Measurements from ENCODE around the gene HSDL1. TPM values are rescaled to one million over a fixed set of nuclear protein-coding genes. Genes with fewer than 3 reads are reported as not detected.

HSDL1 gene
- total and polyA plus RNA-seq, 4 donors, result 3.0 to 9.6 (median 5.3) TPM

DNA sequence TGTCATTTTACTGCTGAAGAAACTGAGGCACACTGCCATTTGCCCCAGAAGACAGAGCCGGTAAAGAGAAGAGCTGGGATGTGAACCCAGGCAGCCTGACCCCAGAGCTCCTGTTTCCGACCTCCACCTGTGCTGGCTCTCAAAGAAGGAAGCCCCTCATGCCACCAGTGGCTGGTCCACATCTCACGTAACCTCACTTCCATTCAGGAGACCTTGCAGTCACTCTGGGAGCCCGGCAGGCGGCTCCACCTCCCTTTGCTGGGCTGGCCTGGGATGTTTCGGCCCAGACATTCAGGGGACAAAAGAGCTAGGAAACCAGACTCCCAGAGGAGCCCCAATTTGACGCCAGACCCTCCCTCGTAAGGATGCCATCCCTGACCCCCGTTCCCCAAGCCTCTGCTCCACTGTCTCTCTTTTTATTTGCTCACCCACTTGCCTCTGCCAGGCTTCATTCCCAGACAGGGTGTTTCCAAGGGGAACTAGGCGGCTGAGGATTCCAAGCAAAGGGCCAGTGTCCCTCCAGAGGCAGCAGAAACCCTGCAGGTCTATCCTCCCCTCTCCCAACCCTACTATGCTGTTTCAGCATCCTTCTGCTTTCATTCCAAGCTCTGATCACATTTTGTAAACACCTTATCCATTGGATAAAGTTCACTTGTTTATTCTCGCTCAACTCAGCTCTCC, 39.1 kb upstream of the HSDL1 start (continued):
- TF ChIP-seq, protein P1, sequence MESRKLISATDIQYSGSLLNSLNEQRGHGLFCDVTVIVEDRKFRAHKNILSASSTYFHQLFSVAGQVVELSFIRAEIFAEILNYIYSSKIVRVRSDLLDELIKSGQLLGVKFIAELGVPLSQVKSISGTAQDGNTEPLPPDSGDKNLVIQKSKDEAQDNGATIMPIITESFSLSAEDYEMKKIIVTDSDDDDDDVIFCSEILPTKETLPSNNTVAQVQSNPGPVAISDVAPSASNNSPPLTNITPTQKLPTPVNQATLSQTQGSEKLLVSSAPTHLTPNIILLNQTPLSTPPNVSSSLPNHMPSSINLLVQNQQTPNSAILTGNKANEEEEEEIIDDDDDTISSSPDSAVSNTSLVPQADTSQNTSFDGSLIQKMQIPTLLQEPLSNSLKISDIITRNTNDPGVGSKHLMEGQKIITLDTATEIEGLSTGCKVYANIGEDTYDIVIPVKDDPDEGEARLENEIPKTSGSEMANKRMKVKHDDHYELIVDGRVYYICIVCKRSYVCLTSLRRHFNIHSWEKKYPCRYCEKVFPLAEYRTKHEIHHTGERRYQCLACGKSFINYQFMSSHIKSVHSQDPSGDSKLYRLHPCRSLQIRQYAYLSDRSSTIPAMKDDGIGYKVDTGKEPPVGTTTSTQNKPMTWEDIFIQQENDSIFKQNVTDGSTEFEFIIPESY (IDR thresholded peaks at IDR 0.05), result no peak
- TF ChIP-seq, protein P2, sequence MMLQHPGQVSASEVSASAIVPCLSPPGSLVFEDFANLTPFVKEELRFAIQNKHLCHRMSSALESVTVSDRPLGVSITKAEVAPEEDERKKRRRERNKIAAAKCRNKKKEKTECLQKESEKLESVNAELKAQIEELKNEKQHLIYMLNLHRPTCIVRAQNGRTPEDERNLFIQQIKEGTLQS (IDR thresholded peaks at IDR 0.05), result no peak
- TF ChIP-seq TAF1 (conservative IDR thresholded peaks at IDR 0.05), result no peak

DNA sequence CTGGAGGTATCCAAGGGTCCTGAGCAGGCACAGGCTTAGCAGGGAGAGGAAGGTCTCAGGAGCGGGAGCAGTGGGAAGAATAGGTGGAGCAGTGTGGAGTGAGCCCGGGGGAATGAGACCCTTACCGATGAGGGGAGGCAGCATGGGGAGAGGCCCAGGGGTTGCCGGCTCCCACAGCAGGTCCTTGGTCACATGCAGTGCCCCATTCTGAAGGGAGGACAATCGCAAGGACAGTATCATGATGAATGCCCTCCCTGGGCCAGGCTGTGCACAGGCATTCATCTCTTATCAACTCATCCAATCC, 38.5 kb upstream of the HSDL1 start:
- peaks cover 0 to 17% (median 6%) of the 10 kb centered on the region in 4 donors for H3K4me1 ChIP-seq (ENCODE audit: control insufficient read depth in 4 of 4, insufficient read depth in 4 of 4, low read length in 3 of 4)
- H3K27ac ChIP-seq (ENCODE audit: low read depth in 1 of 2, low read length in 2 of 2), result no peak overlapping the region
- WGBS, result 94% methylated on average over 5 of the region's 5 CpGs
- DNase-seq (ENCODE audit: low spot score), result no peak
- no peak overlapping the region for H3K9ac ChIP-seq (ENCODE audit: low read depth in 1 of 2, low read length in 2 of 2)
- H3K9me3 ChIP-seq (ENCODE audit: control insufficient read depth in 4 of 4, low read length in 3 of 4), result no peaks in the 10 kb centered on the region
- no peak overlapping the region for H3K4me3 ChIP-seq (ENCODE audit: low read depth in 1 of 3, low read length in 3 of 3)
- TF ChIP-seq HNF4G (IDR thresholded peaks at IDR 0.05) (no peak), RXRA (IDR thresholded peaks at IDR 0.05) (no peak)
- TF ChIP-seq, protein P3, sequence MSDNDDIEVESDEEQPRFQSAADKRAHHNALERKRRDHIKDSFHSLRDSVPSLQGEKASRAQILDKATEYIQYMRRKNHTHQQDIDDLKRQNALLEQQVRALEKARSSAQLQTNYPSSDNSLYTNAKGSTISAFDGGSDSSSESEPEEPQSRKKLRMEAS (IDR thresholded peaks at IDR 0.05), result no peak
- peaks cover 9 to 47% (median 18%) of the 10 kb centered on the region in 4 donors for H3K36me3 ChIP-seq (ENCODE audit: control insufficient read depth in 4 of 4, insufficient read depth in 3 of 4, low read depth in 1 of 4, low read length in 3 of 4)
- H3K27me3 ChIP-seq (ENCODE audit: control insufficient read depth in 4 of 4, insufficient read depth in 4 of 4, low read length in 3 of 4), result no peaks in the 10 kb centered on the region

DNA sequence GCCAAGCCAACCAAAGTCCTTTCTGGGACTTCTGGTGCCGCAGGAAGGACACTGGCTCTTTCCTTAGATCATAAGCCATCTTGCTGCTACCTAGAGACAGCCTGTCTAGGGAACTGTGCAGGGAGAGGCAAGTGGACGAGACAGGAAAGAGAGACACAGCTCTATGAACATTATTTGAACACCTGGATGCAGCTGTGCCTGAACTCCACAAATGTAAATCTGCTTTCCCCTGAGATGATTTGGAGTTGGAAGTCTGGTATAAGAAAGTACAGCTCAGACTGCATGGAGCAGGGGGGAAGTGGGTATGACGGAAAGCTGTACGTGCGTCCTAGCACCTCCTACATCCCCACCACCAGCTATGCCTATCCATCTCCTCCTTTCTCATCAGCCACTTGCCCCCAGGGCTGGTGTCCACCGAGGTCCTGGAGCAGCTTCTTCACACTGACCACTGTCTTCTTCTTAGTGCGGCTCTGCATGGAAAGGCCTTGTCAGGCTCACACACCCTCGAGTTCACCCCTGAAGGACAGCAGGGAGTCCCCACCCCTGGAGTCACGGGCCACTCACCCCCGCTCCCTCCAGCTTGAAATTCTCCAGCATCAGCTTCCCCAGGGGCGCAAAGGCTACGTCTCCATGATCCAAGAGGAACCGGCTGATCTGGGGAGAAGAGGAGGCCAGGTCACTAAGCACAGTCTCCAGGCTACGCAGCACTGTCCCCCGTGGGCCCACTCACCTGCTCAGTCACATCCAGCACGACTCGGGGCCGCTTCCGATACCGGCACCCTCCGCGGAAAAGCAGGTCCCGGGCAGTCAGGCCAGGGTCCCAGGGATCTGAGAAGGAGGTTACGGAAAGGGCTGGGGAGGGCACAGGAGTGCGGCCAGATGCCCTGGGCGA, 37.9 kb upstream of the HSDL1 start:
- DNase-seq (ENCODE audit: low spot score), result no peak
- Histone ChIP-seq H3K9ac (ENCODE audit: low read depth in 1 of 2, low read length in 2 of 2) (no peak overlapping the region), H3K27me3 (ENCODE audit: control insufficient read depth in 4 of 4, insufficient read depth in 4 of 4, low read length in 3 of 4) (no peaks in the 10 kb centered on the region), H3K9me3 (ENCODE audit: control insufficient read depth in 4 of 4, low read length in 3 of 4) (no peaks in the 10 kb centered on the region), H3K4me1 (ENCODE audit: control insufficient read depth in 4 of 4, insufficient read depth in 4 of 4, low read length in 3 of 4) (peaks cover 0 to 17% (median 6%) of the 10 kb centered on the region in 4 donors), H3K4me3 (ENCODE audit: low read depth in 1 of 3, low read length in 3 of 3) (no peak overlapping the region), H3K27ac (ENCODE audit: low read depth in 1 of 2, low read length in 2 of 2) (no peak overlapping the region), H3K36me3 (ENCODE audit: control insufficient read depth in 4 of 4, insufficient read depth in 3 of 4, low read depth in 1 of 4, low read length in 3 of 4) (peaks cover 9 to 53% (median 19%) of the 10 kb centered on the region in 4 donors)
- TF ChIP-seq SP1 (IDR thresholded peaks at IDR 0.05) (no peak), NR2F2 (IDR thresholded peaks at IDR 0.05) (no peak), RAD21 (IDR thresholded peaks at IDR 0.05) (no peak), HNF4A (conservative IDR thresholded peaks at IDR 0.05) (no peak), HNF4G (IDR thresholded peaks at IDR 0.05) (no peak), FOXA1 (IDR thresholded peaks at IDR 0.05) (no peak)
- TF ChIP-seq, protein P4, sequence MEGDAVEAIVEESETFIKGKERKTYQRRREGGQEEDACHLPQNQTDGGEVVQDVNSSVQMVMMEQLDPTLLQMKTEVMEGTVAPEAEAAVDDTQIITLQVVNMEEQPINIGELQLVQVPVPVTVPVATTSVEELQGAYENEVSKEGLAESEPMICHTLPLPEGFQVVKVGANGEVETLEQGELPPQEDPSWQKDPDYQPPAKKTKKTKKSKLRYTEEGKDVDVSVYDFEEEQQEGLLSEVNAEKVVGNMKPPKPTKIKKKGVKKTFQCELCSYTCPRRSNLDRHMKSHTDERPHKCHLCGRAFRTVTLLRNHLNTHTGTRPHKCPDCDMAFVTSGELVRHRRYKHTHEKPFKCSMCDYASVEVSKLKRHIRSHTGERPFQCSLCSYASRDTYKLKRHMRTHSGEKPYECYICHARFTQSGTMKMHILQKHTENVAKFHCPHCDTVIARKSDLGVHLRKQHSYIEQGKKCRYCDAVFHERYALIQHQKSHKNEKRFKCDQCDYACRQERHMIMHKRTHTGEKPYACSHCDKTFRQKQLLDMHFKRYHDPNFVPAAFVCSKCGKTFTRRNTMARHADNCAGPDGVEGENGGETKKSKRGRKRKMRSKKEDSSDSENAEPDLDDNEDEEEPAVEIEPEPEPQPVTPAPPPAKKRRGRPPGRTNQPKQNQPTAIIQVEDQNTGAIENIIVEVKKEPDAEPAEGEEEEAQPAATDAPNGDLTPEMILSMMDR (IDR thresholded peaks at IDR 0.05; ENCODE audit: low read depth, low read length, missing input control), result no peak
- WGBS, result 96% methylated on average over 26 of the region's 26 CpGs
